Fibroblast of the conjunctiva (primary cell): ENCODE measurements around the gene STK31.
"Not testable (repeated sequence)": the region's sequence is repeated elsewhere in the genome, so short reads cannot be mapped to it uniquely, and the experiment has no call there.

ENCODE experiments used
- DNase-seq: peaks from one replicate; pipeline ENCODE4 v3.0.0-alpha.2; 2010; ENCODE audit warnings: low read depth

The STK31 gene

DNA sequence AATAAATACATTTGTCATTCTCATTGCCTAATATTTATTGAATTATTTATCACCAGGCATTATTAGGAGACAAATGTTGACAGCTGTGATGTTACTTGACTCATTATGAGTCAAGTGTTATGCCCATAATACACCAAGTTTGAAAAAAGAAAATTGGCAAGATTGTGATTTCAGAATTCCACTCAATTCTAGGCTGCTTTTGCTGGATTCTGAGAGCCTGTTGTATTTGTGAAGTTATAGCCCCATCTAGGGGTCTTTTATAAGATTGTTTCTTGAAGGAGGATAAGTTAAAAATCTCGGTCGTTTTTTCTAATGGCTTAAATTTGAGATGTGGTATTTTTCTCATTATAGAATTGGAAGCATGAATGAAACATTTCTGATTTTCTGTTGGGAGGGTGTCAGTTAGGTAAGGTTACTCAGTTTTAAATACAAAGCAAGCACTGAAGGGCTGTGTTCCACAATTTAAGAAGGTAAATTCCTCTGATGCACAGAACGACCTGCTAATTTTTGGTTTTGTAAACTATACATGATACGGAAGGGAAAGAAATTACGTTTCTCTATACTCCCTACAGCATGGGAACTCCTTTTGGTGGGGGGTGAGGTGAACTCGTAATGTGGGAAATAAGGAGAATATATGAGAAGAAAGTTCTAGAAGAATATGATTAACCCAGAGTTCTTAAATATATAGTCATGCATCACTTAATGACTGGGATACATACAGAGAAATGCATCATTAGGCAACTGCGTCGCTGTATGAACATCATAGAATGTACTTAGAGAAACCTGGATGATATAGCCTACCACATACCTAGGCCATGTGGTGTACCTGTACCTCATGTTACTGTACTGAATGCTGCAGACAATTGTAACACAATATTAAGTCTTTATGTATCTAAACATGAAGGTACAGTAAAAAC is 2.6 kb downstream of the STK31 start:
- DNase-seq: peak; percentile 64

DNA sequence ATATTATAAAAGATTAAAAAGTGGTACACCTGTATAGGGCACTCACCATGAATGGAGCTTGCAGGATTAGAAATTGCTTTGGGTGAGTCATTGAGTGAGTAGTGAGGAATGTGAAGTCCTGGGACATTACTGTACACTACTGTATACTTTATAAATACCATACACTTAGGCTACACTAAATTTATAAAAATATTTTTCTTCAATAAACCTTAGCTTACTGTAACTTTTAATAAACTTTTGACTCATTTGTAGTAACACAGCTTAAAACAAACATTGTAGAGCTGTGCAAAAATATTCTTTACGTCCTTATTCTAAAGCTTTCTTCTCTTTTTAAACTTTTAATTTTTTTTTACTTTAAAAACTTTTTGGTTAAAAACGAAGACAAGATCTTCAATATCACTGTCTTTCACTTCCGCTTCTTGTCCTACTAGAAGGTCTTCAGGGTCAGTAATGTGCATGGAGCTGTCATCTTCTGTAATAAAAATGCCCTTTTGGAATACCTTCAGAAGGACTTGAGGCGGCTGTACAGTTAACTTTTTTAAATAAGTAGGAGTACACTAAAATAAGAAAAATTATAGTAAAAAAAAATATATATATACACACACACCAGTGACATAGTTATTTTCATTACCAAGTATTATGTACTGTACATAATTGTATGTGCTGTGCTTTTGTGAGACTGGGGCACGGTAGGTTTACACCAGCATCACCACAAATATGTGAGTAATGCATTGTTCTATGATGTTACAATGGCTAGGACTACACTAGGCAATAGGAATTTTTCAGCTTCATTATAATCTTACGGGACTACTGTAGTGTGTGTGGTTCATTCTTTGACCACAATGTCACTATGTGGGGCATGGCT is 3.5 kb downstream of the STK31 start:
- no peak for DNase-seq

DNA sequence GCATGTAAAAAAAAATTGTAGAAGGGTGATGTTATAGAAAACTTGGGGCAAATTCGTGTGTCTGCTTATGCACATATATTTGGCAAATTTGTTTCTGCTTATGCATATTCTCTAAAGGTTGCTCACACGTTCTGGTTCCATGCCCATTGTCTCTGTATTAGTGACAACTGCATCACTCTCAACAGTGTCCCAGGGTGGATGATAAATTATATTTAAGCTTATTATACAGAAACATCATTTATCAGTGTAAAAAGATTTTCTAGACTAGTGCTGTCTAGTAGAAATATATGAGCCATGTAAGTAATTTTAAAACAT is 4.1 kb downstream of the STK31 start:
- no peak for DNase-seq

DNA sequence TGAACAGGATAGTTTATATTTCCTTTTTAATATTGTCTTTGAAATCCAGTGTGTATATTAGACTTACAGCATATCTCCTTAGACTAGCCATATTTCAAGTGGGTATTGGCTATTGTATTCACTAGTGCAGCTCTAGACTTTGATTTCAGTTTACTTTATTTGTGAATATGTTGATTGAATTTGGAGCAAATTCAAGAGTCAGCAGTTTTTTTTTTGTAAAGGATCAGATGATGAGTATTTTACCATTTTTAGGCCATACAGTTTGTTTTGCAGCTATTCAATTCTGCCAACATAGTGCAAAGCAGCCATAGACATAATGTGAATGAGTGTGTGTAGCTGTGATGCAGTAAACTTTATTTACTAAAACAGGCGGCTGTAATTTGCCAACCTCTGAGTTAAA is 4.6 kb downstream of the STK31 start:
- DNase-seq: no peak

DNA sequence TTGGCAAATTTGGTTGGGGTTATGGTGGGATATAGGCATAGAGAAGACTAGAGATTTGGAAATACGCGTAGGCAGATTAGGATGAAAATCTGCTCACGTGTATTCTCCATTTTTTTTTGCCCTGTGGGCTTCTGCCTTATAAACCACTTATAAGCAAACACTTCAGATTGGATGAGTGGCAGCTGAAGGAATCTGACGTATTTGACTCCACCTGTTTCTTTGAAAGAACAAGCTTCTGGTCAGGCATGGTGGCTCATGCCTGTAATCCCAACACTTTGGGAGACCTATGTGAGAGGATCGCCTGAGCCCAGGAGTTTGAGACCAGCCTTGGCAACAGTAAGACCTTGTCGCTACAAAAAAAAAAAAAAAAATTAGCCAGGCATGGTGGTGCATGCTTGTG is 5.1 kb downstream of the STK31 start:
- no peak for DNase-seq

DNA sequence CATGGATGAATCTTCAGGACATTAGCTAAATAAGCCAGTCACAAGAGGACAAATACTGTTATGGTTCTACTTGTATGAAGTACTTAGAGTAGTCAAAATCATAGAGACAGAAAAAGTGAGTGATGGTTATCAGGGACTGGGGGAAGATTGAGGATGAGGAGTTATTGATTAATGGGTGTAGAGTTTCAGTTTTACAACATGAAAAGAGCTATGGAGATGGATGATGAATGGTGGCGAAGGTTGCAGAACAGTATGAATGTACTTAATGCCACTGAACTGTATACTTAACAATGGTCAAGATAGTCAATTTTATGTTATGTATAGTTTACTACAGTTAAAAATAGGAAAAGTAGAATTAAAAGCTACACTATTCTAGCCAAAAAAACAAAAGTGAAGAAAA is 7.8 kb downstream of the STK31 start:
- DNase-seq: no peak

DNA sequence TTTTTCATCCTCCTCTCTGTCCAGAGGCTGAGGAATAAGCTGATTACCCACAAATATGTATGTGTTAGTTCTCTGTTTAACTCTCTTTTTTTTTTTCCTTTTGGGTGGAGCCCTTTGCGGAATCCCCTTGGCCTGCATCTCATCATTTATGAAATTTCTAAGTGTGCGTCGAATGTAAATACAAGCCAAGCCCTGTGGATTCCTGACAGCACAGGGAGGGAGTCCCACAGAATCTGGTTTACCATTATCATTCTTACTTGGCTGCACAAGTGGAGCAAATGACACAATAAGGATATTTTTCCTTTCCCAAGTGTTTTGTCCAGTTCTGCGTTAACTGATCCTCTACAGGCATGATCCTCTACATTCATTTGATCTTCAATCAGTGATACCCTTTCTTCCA is 11.4 kb downstream of the STK31 start:
- no peak for DNase-seq

DNA sequence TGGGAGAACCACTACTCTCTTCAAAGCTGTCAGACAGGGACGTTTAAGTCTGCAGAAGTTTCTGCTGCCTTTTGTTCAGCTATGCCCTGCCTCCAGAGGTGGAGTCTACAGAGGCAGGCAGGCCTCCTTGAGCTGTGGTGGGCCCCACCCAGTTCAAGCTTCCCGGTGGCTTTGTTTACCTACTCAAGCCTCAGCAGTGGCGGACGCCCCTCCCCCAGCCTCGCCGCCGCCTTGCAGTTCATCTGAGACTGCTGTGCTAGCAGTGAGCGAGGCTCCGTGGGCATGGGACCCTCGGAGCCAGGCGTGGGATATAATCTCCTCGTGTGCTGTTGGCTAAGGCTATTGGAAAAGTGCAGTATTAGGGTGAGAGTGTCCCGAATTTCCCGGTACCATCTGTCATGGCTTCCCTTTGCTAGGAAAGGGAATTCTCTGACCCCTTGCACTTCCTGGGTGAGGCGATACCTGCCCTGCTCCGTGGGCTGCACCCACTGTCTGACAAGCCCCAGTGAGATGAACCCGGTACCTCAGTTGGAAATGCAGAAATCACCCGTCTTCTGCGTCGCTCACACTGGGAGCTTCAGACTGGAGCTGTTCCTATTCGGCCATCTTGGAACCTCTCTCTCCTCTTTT is 12.7 kb downstream of the STK31 start:
- not testable (repeated sequence) for DNase-seq

DNA sequence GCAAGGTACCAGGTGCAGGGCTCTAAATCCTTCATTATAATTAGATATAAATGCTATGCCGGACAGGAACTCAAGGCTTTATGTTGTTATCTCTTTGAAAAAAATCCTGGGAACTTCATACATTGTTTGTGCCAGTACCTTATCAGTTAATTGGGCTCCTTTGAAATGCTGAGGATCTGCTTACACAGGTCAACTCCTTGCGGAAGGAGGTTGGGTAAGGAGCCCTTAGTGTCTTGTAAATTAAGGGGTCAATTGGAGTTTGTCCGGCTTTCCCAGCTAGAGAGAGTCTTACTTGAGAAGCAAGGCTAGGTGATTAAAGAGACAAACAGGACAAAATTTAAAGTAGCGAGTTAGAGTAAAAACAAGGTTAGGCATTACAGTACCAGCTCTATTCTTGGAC is 14.1 kb downstream of the STK31 start:
- DNase-seq: not testable (repeated sequence)

DNA sequence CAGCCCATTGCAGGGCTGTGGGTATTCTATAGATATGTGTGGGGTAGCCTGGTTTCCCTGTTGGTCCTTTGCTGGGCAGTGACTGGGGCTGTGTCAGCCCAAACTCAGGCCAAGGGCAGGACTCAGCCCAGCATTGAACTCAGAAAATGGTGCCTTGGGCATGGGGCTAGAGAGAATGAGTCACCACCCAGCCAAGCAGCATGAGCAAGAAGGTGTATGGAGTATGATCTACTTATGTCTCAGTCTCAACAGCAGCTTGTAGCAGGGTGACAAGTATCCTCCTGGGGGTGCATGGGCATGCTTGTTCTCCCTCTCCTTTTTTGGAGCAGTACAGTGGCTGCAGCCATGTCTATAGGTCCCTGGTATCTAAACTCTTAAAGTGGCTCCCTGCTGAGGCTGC is 32.0 kb downstream of the STK31 start:
- no peak for DNase-seq

DNA sequence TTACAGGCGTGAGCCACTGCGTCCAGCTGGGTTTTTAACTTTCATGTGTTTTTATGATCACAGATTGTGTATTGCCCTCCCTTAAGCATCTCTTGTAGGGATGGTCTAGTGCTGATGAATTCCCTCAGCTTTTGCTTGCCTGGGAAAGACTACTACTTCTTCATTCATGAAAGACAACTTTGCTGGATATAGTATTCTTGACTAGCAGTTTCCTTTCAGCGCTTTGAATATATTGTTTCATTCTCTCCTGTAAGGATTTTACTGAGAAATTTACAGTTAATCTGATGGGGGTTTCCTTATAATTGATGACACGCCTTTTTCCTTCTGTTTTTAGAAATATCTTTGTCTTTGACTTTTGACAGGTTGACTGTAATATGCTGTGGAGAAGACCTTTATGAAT is 33.2 kb downstream of the STK31 start:
- no peak for DNase-seq

DNA sequence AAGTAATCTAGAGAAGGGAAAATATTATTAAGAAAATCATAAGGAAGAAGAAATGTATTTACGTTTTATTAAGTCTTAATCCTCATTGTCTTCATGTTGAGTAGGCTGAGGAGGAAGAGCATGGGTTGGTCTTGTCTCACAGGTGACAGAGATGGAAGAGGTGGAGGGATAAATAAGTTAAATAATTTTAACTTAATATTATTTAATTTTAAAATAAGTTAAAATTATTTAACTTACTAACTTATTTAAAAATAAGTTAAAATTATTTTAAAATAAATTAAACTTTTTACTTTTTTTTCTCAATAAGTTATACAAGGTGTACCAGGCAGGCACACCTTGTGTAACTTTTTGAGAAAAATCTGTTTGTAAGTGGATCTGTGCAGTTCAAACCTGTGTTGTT is 36.6 kb downstream of the STK31 start:
- no peak for DNase-seq

DNA sequence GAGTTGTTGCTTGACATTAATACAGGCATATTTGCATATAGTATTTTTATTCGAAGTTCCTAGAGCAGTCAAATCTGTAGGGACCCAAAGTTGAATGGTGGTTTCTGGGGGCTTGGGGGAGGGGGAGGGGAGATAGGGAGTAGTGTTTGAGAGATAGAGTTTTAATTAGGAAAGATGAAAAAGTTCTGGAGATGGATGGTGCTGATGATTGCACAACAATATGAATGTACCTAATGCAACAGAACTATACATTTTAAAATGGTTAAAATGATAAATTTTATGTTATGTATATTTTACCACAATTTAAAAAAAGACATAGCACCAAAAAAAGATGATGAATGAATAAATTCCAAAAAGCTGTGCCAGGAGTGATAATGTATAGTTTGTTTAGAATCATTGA is 41.8 kb downstream of the STK31 start:
- DNase-seq: no peak

DNA sequence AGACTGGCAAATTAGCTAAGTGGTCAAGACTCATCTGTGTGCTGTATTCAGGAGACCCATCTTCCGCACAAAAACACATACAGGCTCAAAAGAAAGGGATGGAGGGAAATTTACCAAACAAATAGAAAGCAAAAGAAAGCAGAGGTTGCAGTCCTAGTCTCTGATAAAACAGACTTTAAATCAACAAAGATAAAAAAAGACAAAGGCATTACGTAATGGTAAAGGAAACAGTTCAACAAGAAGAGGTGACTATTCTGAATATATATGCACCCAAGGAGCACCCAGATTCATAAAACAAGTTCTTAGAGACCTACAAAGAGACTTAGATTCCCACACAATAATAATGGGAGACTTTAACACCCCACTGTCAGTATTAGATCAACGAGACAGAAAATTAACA is 48.8 kb downstream of the STK31 start:
- DNase-seq: not testable (repeated sequence)

DNA sequence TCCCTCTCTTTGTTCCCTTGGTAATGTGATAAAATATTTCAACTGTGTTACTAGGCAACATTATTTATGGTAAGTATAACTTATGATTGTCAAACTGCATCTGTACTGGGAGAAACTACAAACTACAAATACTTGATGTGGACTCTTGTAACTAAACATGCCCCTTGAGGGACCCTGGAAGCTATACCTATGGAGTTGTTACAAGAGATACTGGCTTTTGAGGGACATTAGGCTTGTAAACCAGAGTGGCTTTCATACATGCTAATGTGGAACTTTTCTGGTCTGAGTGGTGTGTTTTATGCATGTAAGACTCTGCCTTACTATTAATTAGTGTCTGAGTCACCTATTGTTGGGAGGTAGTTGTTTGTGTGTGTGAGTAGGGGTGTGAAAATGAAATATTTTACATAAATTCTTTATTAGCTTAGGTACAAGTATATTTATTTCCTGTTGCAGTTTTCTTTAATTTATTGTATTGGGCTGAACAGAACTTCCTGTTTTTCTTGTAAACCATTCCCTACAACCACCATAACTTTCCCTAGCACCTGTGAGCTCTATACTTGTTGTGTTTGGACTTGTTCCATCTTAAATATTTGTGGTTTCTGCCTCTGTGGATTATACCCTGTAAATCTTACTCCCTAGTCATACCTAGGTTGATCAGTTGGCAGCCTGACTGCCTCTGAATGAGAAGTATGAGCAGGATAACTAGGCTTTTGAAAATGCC is 49.8 kb downstream of the STK31 start:
- DNase-seq: no peak

DNA sequence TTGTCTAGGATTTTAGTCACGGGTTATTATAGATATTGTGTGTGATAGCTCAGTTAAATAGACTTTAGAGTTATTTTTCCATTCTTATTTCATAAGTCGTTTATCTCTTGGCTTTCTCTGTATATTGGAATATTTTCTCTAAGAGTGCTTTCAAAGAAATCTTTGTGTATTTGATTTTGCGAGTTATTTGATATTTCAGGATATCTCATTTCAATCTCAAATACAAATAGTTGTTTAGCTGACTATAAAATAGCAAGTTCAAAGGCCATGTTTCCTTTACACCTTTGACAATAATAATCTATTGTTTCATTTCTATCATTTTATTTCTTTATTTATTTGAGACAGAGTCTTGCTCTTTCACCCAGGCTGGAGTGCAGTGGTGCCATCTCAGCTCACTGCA is 55.9 kb downstream of the STK31 start:
- DNase-seq: no peak

DNA sequence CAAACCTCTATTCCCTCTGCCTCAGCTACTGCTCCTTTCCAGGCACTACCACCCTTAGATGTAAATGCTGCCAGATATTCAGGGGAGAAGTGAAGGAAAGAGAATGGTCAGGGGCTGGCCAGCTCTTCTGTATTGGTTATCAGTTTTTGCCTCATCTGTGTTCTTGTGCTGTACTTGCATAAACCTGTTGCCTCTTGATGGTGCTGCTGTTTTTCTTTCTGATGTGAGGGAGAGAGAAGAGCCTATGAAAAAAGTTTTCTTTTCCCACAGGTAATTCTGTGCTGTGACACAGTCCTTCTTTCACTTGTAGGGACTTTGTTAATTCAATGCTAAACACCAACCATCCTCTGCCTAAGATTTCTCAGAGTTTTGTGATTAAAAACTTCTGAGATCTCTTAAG is 57.5 kb downstream of the STK31 start:
- no peak for DNase-seq

DNA sequence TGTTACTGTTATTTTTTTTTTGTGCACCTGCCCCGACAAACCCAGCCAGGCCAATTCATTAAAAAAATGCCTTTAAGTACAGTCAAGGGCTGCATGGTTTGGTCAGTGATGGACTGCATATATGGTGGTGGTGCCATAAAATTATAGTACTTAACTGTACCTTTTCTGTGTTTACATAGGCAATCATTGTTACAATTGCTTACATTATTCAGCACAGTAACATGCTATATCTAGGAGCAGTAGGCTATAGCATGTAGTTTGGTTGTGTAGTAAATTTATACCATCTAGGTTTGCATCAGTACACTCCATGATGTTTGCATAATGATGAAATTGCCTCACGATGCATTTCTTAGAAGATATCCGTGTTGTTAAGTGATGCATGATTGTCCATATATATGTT is 58.0 kb downstream of the STK31 start:
- DNase-seq: no peak

DNA sequence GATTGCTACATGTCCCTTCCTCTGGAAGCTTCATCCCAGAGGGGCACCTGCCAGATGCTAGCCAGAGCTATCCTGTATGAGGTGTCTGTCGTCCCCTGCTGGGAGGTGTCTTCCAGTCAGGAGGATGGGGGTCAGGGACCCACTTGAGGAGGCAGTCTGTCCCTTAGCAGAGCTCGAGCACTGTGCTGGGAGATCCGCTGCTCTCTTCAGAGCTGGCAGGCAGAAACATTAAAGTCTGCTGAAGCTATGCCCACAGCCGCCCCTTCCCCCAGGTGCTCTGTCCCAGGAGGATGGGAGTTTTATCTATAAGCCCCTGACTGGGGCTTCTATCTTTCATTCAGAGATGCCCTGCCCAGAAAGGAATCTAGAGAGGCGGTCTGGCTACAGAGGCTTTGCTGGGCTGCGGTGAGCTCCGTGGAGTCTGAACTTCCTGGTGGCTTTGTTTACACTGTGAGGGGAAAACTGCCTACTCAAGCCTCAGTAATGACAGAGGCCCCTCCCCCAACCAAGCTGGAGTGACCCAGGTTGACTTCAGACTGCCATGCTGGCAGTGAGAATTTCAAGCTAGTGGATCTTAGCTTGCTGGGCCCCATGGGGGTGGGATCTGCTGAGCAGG is 69.3 kb downstream of the STK31 start:
- DNase-seq: not testable (repeated sequence)

DNA sequence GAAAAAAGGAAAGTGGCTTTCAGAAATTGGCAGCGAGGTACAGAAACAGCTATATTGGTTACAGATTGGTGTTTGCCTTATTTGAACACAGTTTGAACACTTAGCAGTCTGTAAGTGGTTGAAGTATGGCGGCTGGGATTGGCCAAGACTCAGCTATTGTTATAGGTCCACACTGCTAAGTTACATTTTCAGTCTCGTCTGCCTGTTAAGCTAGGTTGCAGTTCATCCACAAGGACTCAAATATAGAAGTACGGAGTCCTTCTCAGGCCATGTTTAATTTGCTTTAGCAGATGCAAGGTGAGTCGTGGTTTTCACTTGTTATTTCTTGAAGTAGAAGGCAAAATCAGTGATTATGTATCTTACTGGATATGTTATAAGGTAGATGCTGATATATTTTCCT is 73.1 kb downstream of the STK31 start:
- DNase-seq: no peak

DNA sequence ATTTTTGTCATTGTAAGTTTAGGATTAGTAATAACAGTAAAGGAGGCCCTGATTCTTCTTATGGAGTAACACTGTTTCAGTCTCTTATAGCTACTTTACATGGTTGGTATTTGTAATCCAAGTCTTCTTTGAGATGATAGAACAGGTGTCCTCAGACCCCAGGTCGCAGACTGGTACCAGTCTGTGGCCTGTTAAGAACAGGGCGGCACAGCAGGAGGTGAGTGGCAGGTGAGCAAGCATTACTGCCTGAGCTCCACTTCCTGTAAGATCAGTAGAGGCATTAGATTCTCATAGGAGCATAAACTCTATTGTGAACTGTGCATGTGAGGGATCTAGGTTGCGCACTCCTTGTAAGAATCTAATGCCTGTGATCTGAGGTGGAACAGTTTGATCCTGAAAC is 77.3 kb downstream of the STK31 start:
- no peak for DNase-seq

DNA sequence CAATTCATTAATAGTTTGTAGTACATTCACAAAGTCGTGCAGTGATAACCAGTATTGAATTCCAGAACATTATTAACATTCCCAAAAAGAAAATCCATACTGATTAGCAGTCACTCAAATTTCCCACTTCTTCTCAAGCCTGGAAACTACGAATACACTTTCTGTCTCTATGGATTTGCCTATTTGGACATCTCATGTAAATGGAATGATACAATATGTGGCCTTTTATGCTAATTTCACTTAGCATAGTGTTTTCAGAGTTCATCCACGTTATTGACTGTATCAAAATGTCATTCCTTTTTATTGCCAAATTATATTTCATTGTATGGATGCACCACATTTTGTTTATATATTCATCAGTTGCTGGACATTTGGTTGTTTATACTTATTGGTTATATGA is 78.8 kb downstream of the STK31 start:
- no peak for DNase-seq
